DOHH2 (cell line): ENCODE results near the gene RAPGEF3.

ENCODE experiments used
- H3F3A ChIP-seq: fragments of 200-600 bp; sonication (generic), shearing (Covaris generic); 2 replicates; pipeline ENCODE4 v1.6.0; 2016; ENCODE audit warnings: antibody characterized with exemption, mild to moderate bottlenecking; ENCODE audit not compliant: control insufficient read depth, insufficient read depth
- H3K27ac ChIP-seq: fragments of 200-600 bp; sonication (generic); 2 replicates; pipeline ENCODE4 v1.5.1; 2014; ENCODE audit warnings: low read depth, mild to moderate bottlenecking, low read length, moderate library complexity
- H3K27me3 ChIP-seq: fragments of 200-600 bp; sonication (generic); 2 replicates; pipeline ENCODE4 v1.6.1; 2014; ENCODE audit warnings: mild to moderate bottlenecking, low read length, mixed read lengths; ENCODE audit not compliant: control insufficient read depth
- H3K36me3 ChIP-seq: fragments of 200-600 bp; sonication (generic); 2 replicates; pipeline ENCODE4 v1.6.1; 2014; ENCODE audit warnings: mild to moderate bottlenecking, low read length, moderate library complexity, mixed read lengths; ENCODE audit not compliant: control insufficient read depth
- H3K4me1 ChIP-seq: fragments of 200-600 bp; sonication (generic); 2 replicates; pipeline ENCODE4 v1.6.1; 2014; ENCODE audit warnings: mild to moderate bottlenecking, low read length, mixed read lengths; ENCODE audit not compliant: control insufficient read depth
- H3K4me2 ChIP-seq: fragments of 200-600 bp; sonication (generic); 2 replicates; pipeline ENCODE4 v1.6.0; 2014; ENCODE audit warnings: mild to moderate bottlenecking, low read length, moderate library complexity
- H3K4me3 ChIP-seq: fragments of 200-600 bp; sonication (generic); 2 replicates; pipeline ENCODE4 v1.5.1; 2014; ENCODE audit warnings: mild to moderate bottlenecking, low read length, mixed read lengths
- H3K79me2 ChIP-seq: fragments of 200-600 bp; sonication (generic); 2 replicates; pipeline ENCODE4 v1.6.1; 2014; ENCODE audit warnings: mild to moderate bottlenecking, low read length, mixed read lengths; ENCODE audit not compliant: control insufficient read depth
- H3K9me2 ChIP-seq: fragments of 200-600 bp; sonication (generic); replicated peaks from 2 replicates; pipeline ENCODE4 v1.6.1; 2014; ENCODE audit warnings: mild to moderate bottlenecking, low read length, mixed read lengths; ENCODE audit not compliant: control insufficient read depth
- H3K9me3 ChIP-seq: fragments of 200-600 bp; sonication (generic); 2 replicates; pipeline ENCODE4 v1.6.1; 2014; ENCODE audit warnings: antibody characterized with exemption, low read length, mixed read lengths; ENCODE audit not compliant: control insufficient read depth, insufficient read depth
- H4K20me1 ChIP-seq: fragments of 200-600 bp; sonication (generic); 2 replicates; pipeline ENCODE4 v1.6.0; 2014; ENCODE audit warnings: low read depth, mild to moderate bottlenecking, antibody characterized with exemption, low read length, moderate library complexity; ENCODE audit not compliant: control insufficient read depth, insufficient read depth
- EZH2phosphoT487 ChIP-seq: fragments of 200-600 bp; sonication (generic); IDR thresholded peaks from 2 replicates; pipeline ENCODE4 v1.6.1; 2017; ENCODE audit warnings: borderline replicate concordance, mild to moderate bottlenecking, antibody characterized with exemption, low read length, moderate library complexity, mixed read lengths
- TF ChIP-seq, protein P1 (sequence below): fragments of 200-600 bp; sonication (generic); IDR thresholded peaks from one replicate; pipeline ENCODE4 v1.5.1; 2014; ENCODE audit warnings: antibody characterized with exemption, mild to moderate bottlenecking, low read depth, low read length; ENCODE audit not compliant: poor library complexity, severe bottlenecking

RAPGEF3 gene

GRCh38 chr12:47689215-47689614 is 69.5 kb downstream of the RAPGEF3 start:
- H3K27me3 ChIP-seq, result no peaks in the 10 kb centered on the region
- H3K36me3 ChIP-seq, result peaks cover 79% of the 10 kb centered on the region
- no peak for TF ChIP-seq EZH2phosphoT487
- TF ChIP-seq, protein P1, sequence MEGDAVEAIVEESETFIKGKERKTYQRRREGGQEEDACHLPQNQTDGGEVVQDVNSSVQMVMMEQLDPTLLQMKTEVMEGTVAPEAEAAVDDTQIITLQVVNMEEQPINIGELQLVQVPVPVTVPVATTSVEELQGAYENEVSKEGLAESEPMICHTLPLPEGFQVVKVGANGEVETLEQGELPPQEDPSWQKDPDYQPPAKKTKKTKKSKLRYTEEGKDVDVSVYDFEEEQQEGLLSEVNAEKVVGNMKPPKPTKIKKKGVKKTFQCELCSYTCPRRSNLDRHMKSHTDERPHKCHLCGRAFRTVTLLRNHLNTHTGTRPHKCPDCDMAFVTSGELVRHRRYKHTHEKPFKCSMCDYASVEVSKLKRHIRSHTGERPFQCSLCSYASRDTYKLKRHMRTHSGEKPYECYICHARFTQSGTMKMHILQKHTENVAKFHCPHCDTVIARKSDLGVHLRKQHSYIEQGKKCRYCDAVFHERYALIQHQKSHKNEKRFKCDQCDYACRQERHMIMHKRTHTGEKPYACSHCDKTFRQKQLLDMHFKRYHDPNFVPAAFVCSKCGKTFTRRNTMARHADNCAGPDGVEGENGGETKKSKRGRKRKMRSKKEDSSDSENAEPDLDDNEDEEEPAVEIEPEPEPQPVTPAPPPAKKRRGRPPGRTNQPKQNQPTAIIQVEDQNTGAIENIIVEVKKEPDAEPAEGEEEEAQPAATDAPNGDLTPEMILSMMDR, result no peak
- H3K79me2 ChIP-seq, result peaks cover 5% of the 10 kb centered on the region
- H3K9me3 ChIP-seq, result no peaks in the 10 kb centered on the region
- no peak overlapping the region for H3K4me3 ChIP-seq
- H3K27ac ChIP-seq, result no peak overlapping the region
- no peaks in the 10 kb centered on the region for H4K20me1 ChIP-seq
- H3K4me2 ChIP-seq, result no peak overlapping the region
- H3K4me1 ChIP-seq, result no peaks in the 10 kb centered on the region
- H3K9me2 ChIP-seq, result no peaks in the 10 kb centered on the region
- H3F3A ChIP-seq, result peaks cover 3% of the 10 kb centered on the region; the same call in 1 of the 2 replicates

DNA sequence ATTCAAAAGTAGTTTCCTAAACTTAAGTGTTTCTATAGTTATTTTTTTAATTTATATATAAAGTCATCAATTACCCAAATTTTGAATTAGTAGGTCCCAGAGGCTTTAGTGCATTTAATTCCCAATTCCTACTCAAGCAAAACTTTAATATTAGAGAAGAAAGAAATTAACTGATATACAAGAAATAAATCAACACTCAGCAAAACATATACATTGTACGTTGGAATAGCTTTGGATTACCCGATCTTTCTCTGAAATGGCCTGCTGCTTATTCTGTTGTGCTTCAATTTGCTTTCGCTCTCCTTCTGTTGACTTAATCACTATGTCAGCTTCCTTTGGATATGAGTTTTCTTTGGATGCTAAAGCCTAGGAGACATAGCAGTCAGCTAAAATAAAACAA is 71.0 kb downstream of the RAPGEF3 start:
- no peaks in the 10 kb centered on the region for H3K79me2 ChIP-seq
- no peak for TF ChIP-seq EZH2phosphoT487
- TF ChIP-seq, protein P1, result no peak
- H3K4me2 ChIP-seq, result no peak overlapping the region
- no peaks in the 10 kb centered on the region for H3K27me3 ChIP-seq
- no peaks in the 10 kb centered on the region for H3K9me3 ChIP-seq
- no peaks in the 10 kb centered on the region for H4K20me1 ChIP-seq
- H3K36me3 ChIP-seq, result peaks cover 75% of the 10 kb centered on the region
- H3F3A ChIP-seq, result peaks cover 3% of the 10 kb centered on the region; the same call in 1 of the 2 replicates
- H3K4me1 ChIP-seq, result no peaks in the 10 kb centered on the region
- no peak overlapping the region for H3K4me3 ChIP-seq
- no peaks in the 10 kb centered on the region for H3K9me2 ChIP-seq
- H3K27ac ChIP-seq, result no peak overlapping the region

DNA sequence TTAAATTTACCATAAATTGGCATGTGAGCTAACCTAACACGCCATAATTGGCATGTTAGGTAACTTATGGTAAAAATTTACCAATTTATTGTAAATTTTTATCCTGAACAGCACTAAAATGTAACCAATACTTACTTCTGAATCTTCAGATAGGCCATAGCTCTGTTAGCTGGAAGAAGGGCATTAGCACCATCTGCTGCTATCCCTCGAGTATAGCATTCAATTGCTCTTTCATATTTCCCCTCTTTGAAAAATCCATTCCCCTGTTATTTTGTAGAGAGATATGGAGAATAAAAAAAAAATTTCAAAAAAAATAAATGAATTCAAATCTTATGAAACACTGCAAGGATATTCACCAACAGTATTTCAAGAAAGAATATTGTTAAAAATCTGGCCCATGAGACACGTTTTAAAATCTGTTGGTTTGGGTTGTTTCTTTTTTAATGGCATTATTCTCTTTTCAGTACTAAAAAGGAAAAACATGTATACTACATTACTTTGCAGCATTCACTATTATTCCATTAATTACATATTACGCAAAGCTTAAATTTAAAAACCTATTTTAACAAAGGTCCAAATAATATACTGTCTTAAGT is 71.9 kb downstream of the RAPGEF3 start:
- TF ChIP-seq, protein P1, result peak; percentile 45
- TF ChIP-seq EZH2phosphoT487, result no peak
- H3K36me3 ChIP-seq, result peaks cover 75% of the 10 kb centered on the region
- H3K9me3 ChIP-seq, result no peaks in the 10 kb centered on the region
- H3F3A ChIP-seq, result peaks cover 3% of the 10 kb centered on the region; the same call in 1 of the 2 replicates
- H3K27ac ChIP-seq, result no peak overlapping the region
- no peak overlapping the region for H3K4me3 ChIP-seq
- no peak overlapping the region for H3K4me2 ChIP-seq
- H4K20me1 ChIP-seq, result no peaks in the 10 kb centered on the region
- no peaks in the 10 kb centered on the region for H3K4me1 ChIP-seq
- no peaks in the 10 kb centered on the region for H3K79me2 ChIP-seq
- no peaks in the 10 kb centered on the region for H3K9me2 ChIP-seq
- H3K27me3 ChIP-seq, result no peaks in the 10 kb centered on the region
